DOHH2 (cell line): ENCODE data around the gene LARGE1.

Experiments used
- H3F3A ChIP-seq: fragments of 200-600 bp; sonication (generic), shearing (Covaris generic); 2 replicates; pipeline ENCODE4 v1.6.0; 2016; ENCODE audit warnings: antibody characterized with exemption, mild to moderate bottlenecking; ENCODE audit not compliant: control insufficient read depth, insufficient read depth
- H3K27ac ChIP-seq: fragments of 200-600 bp; sonication (generic); 2 replicates; pipeline ENCODE4 v1.5.1; 2014; ENCODE audit warnings: low read depth, mild to moderate bottlenecking, low read length, moderate library complexity
- H3K27me3 ChIP-seq: fragments of 200-600 bp; sonication (generic); 2 replicates; pipeline ENCODE4 v1.6.1; 2014; ENCODE audit warnings: mild to moderate bottlenecking, low read length, mixed read lengths; ENCODE audit not compliant: control insufficient read depth
- H3K36me3 ChIP-seq: fragments of 200-600 bp; sonication (generic); 2 replicates; pipeline ENCODE4 v1.6.1; 2014; ENCODE audit warnings: mild to moderate bottlenecking, low read length, moderate library complexity, mixed read lengths; ENCODE audit not compliant: control insufficient read depth
- H3K4me1 ChIP-seq: fragments of 200-600 bp; sonication (generic); 2 replicates; pipeline ENCODE4 v1.6.1; 2014; ENCODE audit warnings: mild to moderate bottlenecking, low read length, mixed read lengths; ENCODE audit not compliant: control insufficient read depth
- H3K4me2 ChIP-seq: fragments of 200-600 bp; sonication (generic); 2 replicates; pipeline ENCODE4 v1.6.0; 2014; ENCODE audit warnings: mild to moderate bottlenecking, low read length, moderate library complexity
- H3K4me3 ChIP-seq: fragments of 200-600 bp; sonication (generic); 2 replicates; pipeline ENCODE4 v1.5.1; 2014; ENCODE audit warnings: mild to moderate bottlenecking, low read length, mixed read lengths
- H3K79me2 ChIP-seq: fragments of 200-600 bp; sonication (generic); 2 replicates; pipeline ENCODE4 v1.6.1; 2014; ENCODE audit warnings: mild to moderate bottlenecking, low read length, mixed read lengths; ENCODE audit not compliant: control insufficient read depth
- H3K9me2 ChIP-seq: fragments of 200-600 bp; sonication (generic); replicated peaks from 2 replicates; pipeline ENCODE4 v1.6.1; 2014; ENCODE audit warnings: mild to moderate bottlenecking, low read length, mixed read lengths; ENCODE audit not compliant: control insufficient read depth
- H3K9me3 ChIP-seq: fragments of 200-600 bp; sonication (generic); 2 replicates; pipeline ENCODE4 v1.6.1; 2014; ENCODE audit warnings: antibody characterized with exemption, low read length, mixed read lengths; ENCODE audit not compliant: control insufficient read depth, insufficient read depth
- H4K20me1 ChIP-seq: fragments of 200-600 bp; sonication (generic); 2 replicates; pipeline ENCODE4 v1.6.0; 2014; ENCODE audit warnings: low read depth, mild to moderate bottlenecking, antibody characterized with exemption, low read length, moderate library complexity; ENCODE audit not compliant: control insufficient read depth, insufficient read depth
- EZH2phosphoT487 ChIP-seq: fragments of 200-600 bp; sonication (generic); IDR thresholded peaks from 2 replicates; pipeline ENCODE4 v1.6.1; 2017; ENCODE audit warnings: borderline replicate concordance, mild to moderate bottlenecking, antibody characterized with exemption, low read length, moderate library complexity, mixed read lengths
- TF ChIP-seq, protein P1 (sequence below): fragments of 200-600 bp; sonication (generic); IDR thresholded peaks from one replicate; pipeline ENCODE4 v1.5.1; 2014; ENCODE audit warnings: antibody characterized with exemption, mild to moderate bottlenecking, low read depth, low read length; ENCODE audit not compliant: poor library complexity, severe bottlenecking

LARGE1 gene

DNA sequence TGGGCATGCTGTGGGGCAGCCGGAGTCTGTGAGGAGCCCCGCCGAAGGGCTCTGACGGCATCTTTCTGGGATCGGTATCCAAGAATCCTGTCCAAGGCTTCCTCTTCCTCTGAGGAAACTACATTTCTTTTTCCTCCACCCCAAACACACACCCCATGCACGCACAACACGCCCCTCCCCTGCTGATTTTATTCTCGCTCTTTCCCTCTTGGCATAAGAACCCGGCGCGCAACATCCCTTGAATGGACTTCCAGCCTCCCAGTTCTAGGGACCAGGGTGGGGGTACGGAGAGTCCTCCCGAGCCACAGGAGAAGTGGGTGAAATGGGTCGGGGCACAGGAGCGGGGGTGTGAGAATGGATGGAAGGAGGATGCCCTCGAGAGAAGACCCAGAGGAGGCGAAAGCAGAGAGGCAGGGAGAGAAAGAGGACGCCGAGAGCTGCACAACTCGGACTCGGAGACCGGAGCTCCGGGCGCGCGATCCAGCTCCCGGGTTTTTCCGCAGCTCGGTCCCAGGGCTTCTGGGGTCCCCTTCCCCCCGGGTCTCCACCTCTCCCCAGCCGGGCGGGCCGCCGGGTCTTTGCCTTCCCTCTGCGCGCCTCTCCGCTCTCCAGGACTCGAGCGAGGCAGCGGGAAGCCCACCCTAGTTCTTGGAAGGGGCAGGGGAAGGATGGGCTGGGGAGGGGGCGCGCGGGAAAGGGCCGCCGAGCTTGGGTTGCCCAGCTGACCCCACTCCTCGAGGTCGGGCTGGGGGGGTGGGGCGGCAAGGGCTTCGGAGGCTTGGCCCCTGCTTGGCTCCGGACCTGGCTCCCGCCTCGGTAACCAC, 1.5 kb upstream of the LARGE1 start:
- Histone ChIP-seq H3K4me2 (no peak overlapping the region), H3K79me2 (no peaks in the 10 kb centered on the region), H3K4me3 (no peak overlapping the region), H3K27ac (no peak overlapping the region), H3K36me3 (no peaks in the 10 kb centered on the region), H3K9me2 (no peaks in the 10 kb centered on the region), H3K4me1 (no peaks in the 10 kb centered on the region), H3K9me3 (no peaks in the 10 kb centered on the region), H4K20me1 (no peaks in the 10 kb centered on the region), H3K27me3 (peaks cover 15% of the 10 kb centered on the region), H3F3A (no peaks in the 10 kb centered on the region)
- TF ChIP-seq EZH2phosphoT487: no peak
- TF ChIP-seq, protein P1, sequence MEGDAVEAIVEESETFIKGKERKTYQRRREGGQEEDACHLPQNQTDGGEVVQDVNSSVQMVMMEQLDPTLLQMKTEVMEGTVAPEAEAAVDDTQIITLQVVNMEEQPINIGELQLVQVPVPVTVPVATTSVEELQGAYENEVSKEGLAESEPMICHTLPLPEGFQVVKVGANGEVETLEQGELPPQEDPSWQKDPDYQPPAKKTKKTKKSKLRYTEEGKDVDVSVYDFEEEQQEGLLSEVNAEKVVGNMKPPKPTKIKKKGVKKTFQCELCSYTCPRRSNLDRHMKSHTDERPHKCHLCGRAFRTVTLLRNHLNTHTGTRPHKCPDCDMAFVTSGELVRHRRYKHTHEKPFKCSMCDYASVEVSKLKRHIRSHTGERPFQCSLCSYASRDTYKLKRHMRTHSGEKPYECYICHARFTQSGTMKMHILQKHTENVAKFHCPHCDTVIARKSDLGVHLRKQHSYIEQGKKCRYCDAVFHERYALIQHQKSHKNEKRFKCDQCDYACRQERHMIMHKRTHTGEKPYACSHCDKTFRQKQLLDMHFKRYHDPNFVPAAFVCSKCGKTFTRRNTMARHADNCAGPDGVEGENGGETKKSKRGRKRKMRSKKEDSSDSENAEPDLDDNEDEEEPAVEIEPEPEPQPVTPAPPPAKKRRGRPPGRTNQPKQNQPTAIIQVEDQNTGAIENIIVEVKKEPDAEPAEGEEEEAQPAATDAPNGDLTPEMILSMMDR: no peak

GRCh38 chr22:33920927-33921524, 750 bp upstream of the LARGE1 start:
- Histone ChIP-seq H3K27me3 (peaks cover 15% of the 10 kb centered on the region), H3K27ac (no peak overlapping the region), H3K36me3 (no peaks in the 10 kb centered on the region), H3K9me2 (no peaks in the 10 kb centered on the region), H3K4me3 (no peak overlapping the region), H3K4me1 (no peaks in the 10 kb centered on the region), H3K79me2 (no peaks in the 10 kb centered on the region), H3K4me2 (no peak overlapping the region), H3K9me3 (no peaks in the 10 kb centered on the region), H4K20me1 (no peaks in the 10 kb centered on the region), H3F3A (no peaks in the 10 kb centered on the region)
- TF ChIP-seq EZH2phosphoT487: no peak
- TF ChIP-seq, protein P1: no peak

- no peaks in the 10 kb centered on the region for H4K20me1 ChIP-seq
- H3K4me3 ChIP-seq: no peak overlapping the region
- H3K4me2 ChIP-seq: no peak overlapping the region
- no peaks in the 10 kb centered on the region for H3F3A ChIP-seq
- no peaks in the 10 kb centered on the region for H3K79me2 ChIP-seq
- peaks cover 12% of the 10 kb centered on the region for H3K27me3 ChIP-seq
- TF ChIP-seq, protein P1: no peak
- TF ChIP-seq EZH2phosphoT487: no peak
- H3K9me3 ChIP-seq: no peaks in the 10 kb centered on the region
- no peaks in the 10 kb centered on the region for H3K9me2 ChIP-seq
- no peaks in the 10 kb centered on the region for H3K4me1 ChIP-seq
- no peaks in the 10 kb centered on the region for H3K36me3 ChIP-seq
- H3K27ac ChIP-seq: no peak overlapping the region
Measured at GRCh38 chr22:33919391-33920196, 682 bp downstream of the LARGE1 start.
